Ishikawa (cell line): ENCODE measurements around the gene OSBPL10.

Source experiments
- CEBPB ChIP-seq: IDR thresholded peaks from 2 replicates; pipeline ENCODE4 v1.6.1; 2012
- EGR1 ChIP-seq: IDR thresholded peaks from 2 replicates; pipeline ENCODE4 v1.6.1; 2012
- EP300 ChIP-seq: IDR thresholded peaks from 2 replicates; pipeline ENCODE4 v1.6.1; 2012; ENCODE audit warnings: borderline replicate concordance
- FOXM1 ChIP-seq: IDR thresholded peaks from 2 replicates; pipeline ENCODE4 v1.6.1; 2012; ENCODE audit warnings: low read depth, borderline replicate concordance
- NFIC ChIP-seq: IDR thresholded peaks from 2 replicates; pipeline ENCODE4 v1.6.1; 2012
- RAD21 ChIP-seq: IDR thresholded peaks from 2 replicates; pipeline ENCODE4 v1.6.1; 2012; ENCODE audit warnings: low read depth
- REST ChIP-seq: IDR thresholded peaks from 2 replicates; pipeline ENCODE4 v1.6.1; 2012; ENCODE audit warnings: low read depth, mild to moderate bottlenecking
- TAF1 ChIP-seq: IDR thresholded peaks from 2 replicates; pipeline ENCODE4 v1.6.1; 2012; ENCODE audit warnings: low read depth, mild to moderate bottlenecking
- TCF12 ChIP-seq: IDR thresholded peaks from 2 replicates; pipeline ENCODE4 v1.6.1; 2012; ENCODE audit warnings: low read depth
- USF1 ChIP-seq: IDR thresholded peaks from 2 replicates; pipeline ENCODE4 v1.6.1; 2012
- YY1 ChIP-seq: IDR thresholded peaks from 2 replicates; pipeline ENCODE4 v1.6.1; 2012; ENCODE audit warnings: low read depth
- ZBTB7A ChIP-seq: IDR thresholded peaks from 2 replicates; pipeline ENCODE4 v1.6.1; 2012; ENCODE audit warnings: low read depth
- TF ChIP-seq, protein P1 (sequence below): IDR thresholded peaks from 2 replicates; pipeline ENCODE4 v1.6.1; 2012

DNA sequence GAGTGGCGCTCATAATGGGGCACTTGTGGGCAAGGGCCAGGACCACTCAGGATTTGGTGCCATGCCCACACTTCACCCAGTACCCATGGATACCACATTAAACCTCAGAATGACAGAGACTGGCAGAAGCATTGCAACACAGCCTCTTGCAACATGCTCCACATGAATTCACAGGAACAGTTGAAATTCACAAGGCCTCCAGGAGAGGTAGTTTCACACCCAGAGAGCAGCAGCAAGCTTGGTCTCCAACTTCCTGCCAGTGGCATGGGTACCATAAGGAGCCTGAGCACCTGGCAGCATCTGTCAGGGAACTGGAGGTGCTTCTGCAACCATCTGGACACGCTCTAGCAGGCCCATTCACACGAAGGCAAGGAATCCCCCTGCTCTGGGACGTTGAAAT, 101.0 kb downstream of the OSBPL10 start:
- TF ChIP-seq EP300 (no peak), REST (no peak), USF1 (no peak), CEBPB (peak; percentile 98), NFIC (0 out of 2 replicates have a peak, but pooled peaks have one; percentile 10), YY1 (no peak), FOXM1 (no peak), EGR1 (no peak), TCF12 (no peak), RAD21 (peak; percentile 18; the same call in 1 of the 2 replicates), TAF1 (no peak), ZBTB7A (no peak)
- TF ChIP-seq, protein P1, sequence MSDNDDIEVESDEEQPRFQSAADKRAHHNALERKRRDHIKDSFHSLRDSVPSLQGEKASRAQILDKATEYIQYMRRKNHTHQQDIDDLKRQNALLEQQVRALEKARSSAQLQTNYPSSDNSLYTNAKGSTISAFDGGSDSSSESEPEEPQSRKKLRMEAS: peak; percentile 54
